ENCODE results near the gene CCDC171.

Gene CCDC171

GRCh38 chr9:15967068-15967467 is 414.2 kb downstream of the CCDC171 start:
- intact Hi-C loops (cut with DNase I): no loop called here
- DNase-seq: no peak

- DNase-seq: no peak
- intact Hi-C loops (cut with DNase I): no loop called here
Observed at GRCh38 chr9:15972760-15973159, 419.9 kb downstream of the CCDC171 start.

GRCh38 chr9:15975101-15975778 is 422.4 kb downstream of the CCDC171 start:
- DNase-seq: no peak
- intact Hi-C loops (cut with DNase I): no loop called here

GRCh38 chr9:15977438-15977837 is 424.6 kb downstream of the CCDC171 start:
- DNase-seq: no peak
- intact Hi-C loops (cut with DNase I): no loop called here

GRCh38 chr9:15982182-15982581 is 429.3 kb downstream of the CCDC171 start:
- DNase-seq: no peak
- intact Hi-C loops (cut with DNase I): no loop called here

- intact Hi-C loops (cut with DNase I): no loop called here
- DNase-seq: no peak
Observed at GRCh38 chr9:15999422-16000339, 446.8 kb downstream of the CCDC171 start.

GRCh38 chr9:16000811-16001210 is 448.0 kb downstream of the CCDC171 start:
- intact Hi-C loops (cut with DNase I): no loop called here
- no peak for DNase-seq

- intact Hi-C loops (cut with DNase I): no loop called here
Observed at GRCh38 chr9:16001856-16002255, 449.0 kb downstream of the CCDC171 start.

GRCh38 chr9:16002816-16003215 is 450.0 kb downstream of the CCDC171 start:
- intact Hi-C loops (cut with DNase I): no loop called here
- DNase-seq: no peak

More at GRCh38 chr9:16001856-16002255, 449.0 kb downstream of the CCDC171 start:
- DNase-seq: no peak

- intact Hi-C loops (cut with DNase I): no loop called here
- no peak for DNase-seq
Observed at GRCh38 chr9:16003785-16004184, 450.9 kb downstream of the CCDC171 start.

- intact Hi-C loops (cut with DNase I): no loop called here
- DNase-seq: no peak
Observed at GRCh38 chr9:16004613-16005012, 451.8 kb downstream of the CCDC171 start.

GRCh38 chr9:16010221-16010620 is 457.4 kb downstream of the CCDC171 start:
- intact Hi-C loops (cut with DNase I): no loop called here
- no peak for DNase-seq

- intact Hi-C loops (cut with DNase I): no loop called here
- no peak for DNase-seq
Observed at GRCh38 chr9:16012621-16013020, 459.8 kb downstream of the CCDC171 start.

- intact Hi-C loops (cut with DNase I): no loop called here
- DNase-seq: no peak
Observed at GRCh38 chr9:16013366-16013765, 460.5 kb downstream of the CCDC171 start.

- intact Hi-C loops (cut with DNase I): no loop called here
- DNase-seq: no peak
Observed at GRCh38 chr9:16013826-16014225, 461.0 kb downstream of the CCDC171 start.

GRCh38 chr9:16022228-16022627 is 469.4 kb downstream of the CCDC171 start:
- intact Hi-C loops (cut with DNase I): no loop called here
- no peak for DNase-seq

GRCh38 chr9:16023446-16023845 is 470.6 kb downstream of the CCDC171 start:
- intact Hi-C loops (cut with DNase I): no loop called here
- no peak for DNase-seq

All from posterior cingulate gyrus (tissue), 11 donors.